ENCODE measurements around the gene BRPF1. TPM values are rescaled to one million over a fixed set of nuclear protein-coding genes. Genes with fewer than 3 reads are reported as not detected.

Gene BRPF1
- total RNA-seq, 8 experiments from 2014 or later, result 9.7 to 22.7 (median 13.6) TPM

GRCh38 chr3:9725775-9726515, 5.6 kb upstream of the BRPF1 start:
- ATAC-seq (replicated peaks in 6 of 8), result peak in 1 of 8 experiments; percentile 32
- WGBS, 10 experiments, result 54 to 100% (median 83%) methylated on average over 1 to 4 of the region's 4 CpGs; no CpG with 5 or more reads in 4 of the 10 experiments
- Histone ChIP-seq H3K27ac (no peak overlapping the region), H3K4me3 (no peak overlapping the region), H3K4me1 (replicated peaks in 1 of 2) (peaks cover 0 to 6% of the 10 kb centered on the region in 2 donors)
- in situ Hi-C loops (cut with MboI; ENCODE audit: low pct_unique_long_range_greater_than_20kb in 2 of 9, low sequenced_read_pairs in 9 of 9, unreplicated experiment in 9 of 9), result no loop called here

GRCh38 chr3:9727041-9727595, 4.4 kb upstream of the BRPF1 start:
- H3K4me1 ChIP-seq (replicated peaks in 1 of 2), result no peaks in the 10 kb centered on the region
- in situ Hi-C loops (cut with MboI; ENCODE audit: low pct_unique_long_range_greater_than_20kb in 2 of 9, low sequenced_read_pairs in 9 of 9, unreplicated experiment in 9 of 9), result no loop called here
- H3K4me3 ChIP-seq, result no peak overlapping the region
- WGBS, 10 experiments, result 0 to 20% (median 11%) methylated on average over 1 to 9 of the region's 11 CpGs; no CpG with 5 or more reads in 5 of the 10 experiments
- no peak overlapping the region for H3K27ac ChIP-seq
- ATAC-seq (replicated peaks in 6 of 8), result peak in 1 of 8 experiments; percentile 1

- Histone ChIP-seq H3K4me1 (replicated peaks in 1 of 2) (peaks cover 4 to 5% of the 10 kb centered on the region in 2 donors), H3K27ac (no peak overlapping the region), H3K4me3 (no peak overlapping the region)
- WGBS, 10 experiments, result 50 to 100% (median 84%) methylated on average over 1 to 2 of the region's 2 CpGs
- no peak for ATAC-seq (replicated peaks in 6 of 8)
- in situ Hi-C loops (cut with MboI; ENCODE audit: low pct_unique_long_range_greater_than_20kb in 2 of 9, low sequenced_read_pairs in 9 of 9, unreplicated experiment in 9 of 9), result no loop called here
These were observed 3.8 kb upstream of the BRPF1 start for GRCh38 chr3:9727743-9728142.

- Histone ChIP-seq H3K27ac (no peak overlapping the region), H3K4me3 (no peak overlapping the region), H3K4me1 (replicated peaks in 1 of 2) (peaks cover 7 to 8% of the 10 kb centered on the region in 2 donors)
- in situ Hi-C loops (cut with MboI; ENCODE audit: low pct_unique_long_range_greater_than_20kb in 2 of 9, low sequenced_read_pairs in 9 of 9, unreplicated experiment in 9 of 9), result no loop called here
- ATAC-seq (replicated peaks in 6 of 8), result no peak
- WGBS, 10 experiments, result 78 to 87% (median 79%) methylated on average over 4 to 6 of the region's 10 CpGs; no CpG with 5 or more reads in 7 of the 10 experiments
These were observed 2.1 kb upstream of the BRPF1 start for GRCh38 chr3:9729419-9729818.

- Histone ChIP-seq H3K4me1 (replicated peaks in 1 of 2) (peaks cover 7 to 8% of the 10 kb centered on the region in 2 donors), H3K4me3 (peak overlapping the region; percentile 64 to 90 (median 84)), H3K27ac (peak overlapping the region in 1 of 2 donors; percentile 49)
- in situ Hi-C loops (cut with MboI; ENCODE audit: low pct_unique_long_range_greater_than_20kb in 2 of 9, low sequenced_read_pairs in 9 of 9, unreplicated experiment in 9 of 9), result no loop called here
- ATAC-seq (replicated peaks in 6 of 8), result peak; percentile 67 to 82 (median 76)
- whole genome bisulfite sequencing, 10 experiments, result 0 to 5% (median 0%) methylated on average over 1 to 6 of the region's 17 CpGs; no CpG with 5 or more reads in 1 of the 10 experiments
These were observed 804 bp upstream of the BRPF1 start for GRCh38 chr3:9730657-9731205.

GRCh38 chr3:9732080-9732739, 675 bp downstream of the BRPF1 start:
- in situ Hi-C loops (cut with MboI; ENCODE audit: low pct_unique_long_range_greater_than_20kb in 2 of 9, low sequenced_read_pairs in 9 of 9, unreplicated experiment in 9 of 9), result no loop called here

GRCh38 chr3:9732740-9733115, 1.2 kb downstream of the BRPF1 start:
- Histone ChIP-seq H3K27ac (no peak overlapping the region), H3K4me1 (replicated peaks in 1 of 2) (peaks cover 7 to 8% of the 10 kb centered on the region in 2 donors), H3K4me3 (peak overlapping the region; percentile 64 to 90 (median 84))
- ATAC-seq (replicated peaks in 6 of 8), result peak in 1 of 8 experiments; percentile 1
- in situ Hi-C loops (cut with MboI; ENCODE audit: low pct_unique_long_range_greater_than_20kb in 2 of 9, low sequenced_read_pairs in 9 of 9, unreplicated experiment in 9 of 9), result no loop called here
- 33 to 63% (median 51%) methylated on average over 1 to 7 of the region's 7 CpGs; no CpG with 5 or more reads in 4 of the 10 experiments for WGBS, 10 experiments

More at GRCh38 chr3:9732080-9732739, 675 bp downstream of the BRPF1 start:
- WGBS, 10 experiments, result 0 to 22% (median 0%) methylated on average over 3 to 11 of the region's 41 CpGs; no CpG with 5 or more reads in 5 of the 10 experiments
- peak in 2 of 8 experiments; percentile 4 to 6 for ATAC-seq (replicated peaks in 6 of 8)
- Histone ChIP-seq H3K4me3 (peak overlapping the region; percentile 64 to 90 (median 84)), H3K27ac (peak overlapping the region; percentile 100), H3K4me1 (replicated peaks in 1 of 2) (peaks cover 7 to 8% of the 10 kb centered on the region in 2 donors)

- H3K4me1 ChIP-seq (replicated peaks in 1 of 2), result peaks cover 7 to 8% of the 10 kb centered on the region in 2 donors
- H3K4me3 ChIP-seq, result no peak overlapping the region
- in situ Hi-C loops (cut with MboI; ENCODE audit: low pct_unique_long_range_greater_than_20kb in 2 of 9, low sequenced_read_pairs in 9 of 9, unreplicated experiment in 9 of 9), result no loop called here
- no peak overlapping the region for H3K27ac ChIP-seq
- ATAC-seq (replicated peaks in 6 of 8), result no peak
- whole genome bisulfite sequencing, 10 experiments, result 71 to 100% (median 100%) methylated on average over 1 to 2 of the region's 2 CpGs; no CpG with 5 or more reads in 5 of the 10 experiments
These were observed 5.3 kb downstream of the BRPF1 start for GRCh38 chr3:9736831-9737230.

DNA sequence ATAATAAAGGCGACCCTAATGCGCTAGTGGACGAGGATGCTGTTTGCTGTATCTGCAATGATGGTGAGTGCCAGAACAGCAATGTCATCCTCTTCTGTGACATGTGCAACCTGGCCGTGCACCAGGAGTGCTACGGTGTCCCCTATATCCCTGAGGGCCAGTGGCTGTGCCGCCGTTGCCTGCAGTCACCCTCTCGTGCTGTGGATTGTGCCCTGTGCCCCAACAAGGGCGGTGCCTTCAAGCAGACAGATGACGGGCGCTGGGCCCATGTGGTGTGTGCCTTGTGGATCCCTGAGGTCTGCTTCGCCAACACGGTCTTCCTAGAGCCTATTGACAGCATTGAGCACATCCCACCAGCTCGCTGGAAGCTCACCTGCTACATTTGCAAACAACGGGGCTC, 7.6 kb downstream of the BRPF1 start:
- WGBS, 10 experiments, result 67 to 92% (median 89%) methylated on average over 2 to 8 of the region's 15 CpGs; no CpG with 5 or more reads in 5 of the 10 experiments
- Histone ChIP-seq H3K4me3 (no peak overlapping the region), H3K4me1 (replicated peaks in 1 of 2) (no peaks in the 10 kb centered on the region), H3K27ac (no peak overlapping the region)
- in situ Hi-C loops (cut with MboI; ENCODE audit: low pct_unique_long_range_greater_than_20kb in 2 of 9, low sequenced_read_pairs in 9 of 9, unreplicated experiment in 9 of 9), result no loop called here
- no peak for ATAC-seq (replicated peaks in 6 of 8)

- H3K4me3 ChIP-seq, result no peak overlapping the region
- 67 to 100% (median 100%) methylated on average over 1 of the region's 1 CpG; no CpG with 5 or more reads in 5 of the 10 experiments for WGBS, 10 experiments
These were observed 11.0 kb downstream of the BRPF1 start for GRCh38 chr3:9742560-9742959.

GRCh38 chr3:9743548-9743947, 12.0 kb downstream of the BRPF1 start:
- H3K27ac ChIP-seq, result no peak overlapping the region
- in situ Hi-C loops (cut with MboI; ENCODE audit: low pct_unique_long_range_greater_than_20kb in 2 of 9, low sequenced_read_pairs in 9 of 9, unreplicated experiment in 9 of 9), result no loop called here
- no peaks in the 10 kb centered on the region for H3K4me1 ChIP-seq (replicated peaks in 1 of 2)
- ATAC-seq (replicated peaks in 6 of 8), result no peak
- 80 to 95% (median 91%) methylated on average over 1 to 6 of the region's 18 CpGs; no CpG with 5 or more reads in 6 of the 10 experiments for WGBS, 10 experiments
- no peak overlapping the region for H3K4me3 ChIP-seq

More at GRCh38 chr3:9742560-9742959, 11.0 kb downstream of the BRPF1 start:
- Histone ChIP-seq H3K4me1 (replicated peaks in 1 of 2) (no peaks in the 10 kb centered on the region), H3K27ac (no peak overlapping the region)
- in situ Hi-C loops (cut with MboI; ENCODE audit: low pct_unique_long_range_greater_than_20kb in 2 of 9, low sequenced_read_pairs in 9 of 9, unreplicated experiment in 9 of 9), result no loop called here
- no peak for ATAC-seq (replicated peaks in 6 of 8)

- no peak for ATAC-seq (replicated peaks in 6 of 8)
- Histone ChIP-seq H3K27ac (no peak overlapping the region), H3K4me3 (no peak overlapping the region), H3K4me1 (replicated peaks in 1 of 2) (peaks cover 3 to 4% of the 10 kb centered on the region in 2 donors)
- WGBS, 10 experiments, result 67 to 100% (median 93%) methylated on average over 1 to 5 of the region's 13 CpGs; no CpG with 5 or more reads in 5 of the 10 experiments
- in situ Hi-C loops (cut with MboI; ENCODE audit: low pct_unique_long_range_greater_than_20kb in 2 of 9, low sequenced_read_pairs in 9 of 9, unreplicated experiment in 9 of 9), result no loop called here
These were observed 12.6 kb downstream of the BRPF1 start for GRCh38 chr3:9744162-9744561.

GRCh38 chr3:9745521-9745920, 14.0 kb downstream of the BRPF1 start:
- Histone ChIP-seq H3K27ac (no peak overlapping the region), H3K4me1 (replicated peaks in 1 of 2) (peaks cover 3 to 5% of the 10 kb centered on the region in 2 donors), H3K4me3 (no peak overlapping the region)
- ATAC-seq (replicated peaks in 6 of 8), result no peak
- in situ Hi-C loops (cut with MboI; ENCODE audit: low pct_unique_long_range_greater_than_20kb in 2 of 9, low sequenced_read_pairs in 9 of 9, unreplicated experiment in 9 of 9), result no loop called here
- WGBS, 10 experiments, result 85 to 100% (median 95%) methylated on average over 1 to 5 of the region's 12 CpGs; no CpG with 5 or more reads in 3 of the 10 experiments
